Measurements from ENCODE around the gene ZNF575. TPM values are rescaled to one million over a fixed set of nuclear protein-coding genes. Genes with fewer than 3 reads are reported as not detected.

The ZNF575 gene
- total RNA-seq, 2 experiments from 2014 or later = 2.0 TPM; not detected in 1

- peaks cover 18% of the 10 kb centered on the region for H3K4me1 ChIP-seq (ENCODE audit: insufficient read depth, low read length, poor library complexity, severe bottlenecking)
- H4K20me1 ChIP-seq (ENCODE audit: insufficient read depth, low read length) = no peaks in the 10 kb centered on the region
- no peak for TF ChIP-seq EZH2phosphoT487 (IDR thresholded peaks at IDR 0.05; ENCODE audit: borderline replicate concordance, low read depth, low read length)
- no peak for TF ChIP-seq CTCF (conservative IDR thresholded peaks at IDR 0.05; ENCODE audit: low read length)
- H3K9me3 ChIP-seq (ENCODE audit: low read length) = no peaks in the 10 kb centered on the region
- H3K9me2 ChIP-seq (ENCODE audit: insufficient read depth, low read length) = no peaks in the 10 kb centered on the region
- peak within 1 kb of the TSS; percentile 62 for H3K4me3 ChIP-seq (ENCODE audit: low read depth, low read length, poor library complexity, severe bottlenecking)
- no peaks in the 10 kb centered on the region for H3K79me2 ChIP-seq (ENCODE audit: insufficient read depth, low read depth, low read length)
- no TSS peak for BruUV-seq (replicated peaks)
- intact Hi-C loops (cut with micrococcal nuclease; ENCODE audit: unreplicated experiment) = no loop called here
- H2AFZ ChIP-seq (ENCODE audit: low read length) = peak within 1 kb of the TSS; percentile 27; the same call in 1 of the 2 replicates
- CTCF ChIA-PET (ENCODE audit: unreplicated experiment) = no interaction called here
- no peak within 1 kb of the TSS for H3K27ac ChIP-seq (ENCODE audit: low read depth, low read length, poor library complexity, severe bottlenecking)
- POLR2A ChIA-PET = interaction anchor here (0.7 kb wide), 1 partner anchor 158 kb away, joined by 4 read pairs; no protein-coding TSS in a partner anchor
- peak; percentile 42 for DNase-seq (ENCODE audit: low spot score)
- peak within 1 kb of the TSS; percentile 86 for H3K4me2 ChIP-seq (ENCODE audit: low read length)
- no peaks in the 10 kb centered on the region for H3K36me3 ChIP-seq (ENCODE audit: insufficient read depth, low read length)
These were observed 5.8 kb upstream of the ZNF575 start, which contains the start of gene ETHE1 for GRCh38 chr19:43526884-43527859. Gene ETHE1, minus strand, starts transcription at chr19:43527201. Its CDS starts 24 bp downstream, at chr19:43527177.

GRCh38 chr19:43527860-43528622 is 4.9 kb upstream of the ZNF575 start:
- ChIA-PET CTCF (ENCODE audit: unreplicated experiment) (no interaction called here), POLR2A (interaction anchor here (0.6 to 1.0 kb wide), 4 partner anchors 21 to 157 kb away, joined by 3 to 4 read pairs (median 4); no protein-coding TSS in a partner anchor)
- Histone ChIP-seq H3K36me3 (ENCODE audit: insufficient read depth, low read length) (no peaks in the 10 kb centered on the region), H3K9me2 (ENCODE audit: insufficient read depth, low read length) (no peaks in the 10 kb centered on the region), H3K27ac (ENCODE audit: low read depth, low read length, poor library complexity, severe bottlenecking) (no peak overlapping the region), H3K4me1 (ENCODE audit: insufficient read depth, low read length, poor library complexity, severe bottlenecking) (peaks cover 27% of the 10 kb centered on the region), H3K79me2 (ENCODE audit: insufficient read depth, low read depth, low read length) (no peaks in the 10 kb centered on the region), H3K4me3 (ENCODE audit: low read depth, low read length, poor library complexity, severe bottlenecking) (no peak overlapping the region), H3K9me3 (ENCODE audit: low read length) (no peaks in the 10 kb centered on the region), H2AFZ (ENCODE audit: low read length) (no peak overlapping the region), H3K4me2 (ENCODE audit: low read length) (peak overlapping the region; percentile 43; the same call in 1 of the 2 replicates), H4K20me1 (ENCODE audit: insufficient read depth, low read length) (no peaks in the 10 kb centered on the region)
- no peak for TF ChIP-seq CTCF (conservative IDR thresholded peaks at IDR 0.05; ENCODE audit: low read length)
- no peak for TF ChIP-seq EZH2phosphoT487 (IDR thresholded peaks at IDR 0.05; ENCODE audit: borderline replicate concordance, low read depth, low read length)
- BruUV-seq (replicated peaks) = no TSS peak
- DNase-seq (ENCODE audit: low spot score) = no peak
- intact Hi-C loops (cut with micrococcal nuclease; ENCODE audit: unreplicated experiment) = no loop called here

Data from OCI-LY7 (cell line).